ENCODE data around the gene MRPS34.

MRPS34 gene

DNA sequence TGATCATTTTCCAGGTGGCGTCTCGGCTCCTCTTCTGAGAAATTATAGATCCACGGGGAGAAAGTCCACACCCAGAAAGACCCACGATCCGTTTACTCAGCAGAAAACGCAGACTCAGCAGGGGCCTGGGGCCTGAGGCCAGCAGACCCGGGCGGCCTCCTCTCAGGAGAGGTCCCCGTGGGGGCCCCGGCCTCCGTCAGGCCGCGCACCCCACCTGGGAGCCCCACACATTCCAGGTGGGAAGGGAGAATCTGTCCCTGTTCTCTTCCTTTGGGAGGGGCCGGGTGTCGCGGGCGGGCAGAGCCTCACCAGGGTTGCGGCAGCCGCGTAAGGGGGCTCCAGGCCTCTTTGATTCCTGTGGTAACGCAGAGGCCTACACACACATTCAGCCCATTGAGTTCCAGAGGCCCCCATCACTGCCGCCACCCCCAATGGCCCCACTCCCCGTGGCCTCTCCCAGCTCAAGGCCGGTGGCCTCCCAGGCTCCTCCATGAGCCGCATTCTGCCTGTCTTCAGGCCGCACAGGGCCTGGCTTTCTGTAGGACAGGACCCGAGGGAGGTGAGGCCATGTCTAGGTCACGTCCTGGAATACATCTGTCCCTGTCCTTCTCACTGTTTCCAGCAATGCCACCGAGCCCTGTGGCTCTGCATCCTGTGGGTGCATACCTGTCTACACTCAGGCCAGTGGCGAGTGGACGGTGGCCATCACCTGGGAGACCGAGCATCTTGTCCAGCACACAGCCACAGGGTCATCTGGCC lies 22.2 kb upstream of the MRPS34 start:
- no peak for DNase-seq (ENCODE audit: low read depth in 2 of 2, low spot score in 1 of 2)

DNA sequence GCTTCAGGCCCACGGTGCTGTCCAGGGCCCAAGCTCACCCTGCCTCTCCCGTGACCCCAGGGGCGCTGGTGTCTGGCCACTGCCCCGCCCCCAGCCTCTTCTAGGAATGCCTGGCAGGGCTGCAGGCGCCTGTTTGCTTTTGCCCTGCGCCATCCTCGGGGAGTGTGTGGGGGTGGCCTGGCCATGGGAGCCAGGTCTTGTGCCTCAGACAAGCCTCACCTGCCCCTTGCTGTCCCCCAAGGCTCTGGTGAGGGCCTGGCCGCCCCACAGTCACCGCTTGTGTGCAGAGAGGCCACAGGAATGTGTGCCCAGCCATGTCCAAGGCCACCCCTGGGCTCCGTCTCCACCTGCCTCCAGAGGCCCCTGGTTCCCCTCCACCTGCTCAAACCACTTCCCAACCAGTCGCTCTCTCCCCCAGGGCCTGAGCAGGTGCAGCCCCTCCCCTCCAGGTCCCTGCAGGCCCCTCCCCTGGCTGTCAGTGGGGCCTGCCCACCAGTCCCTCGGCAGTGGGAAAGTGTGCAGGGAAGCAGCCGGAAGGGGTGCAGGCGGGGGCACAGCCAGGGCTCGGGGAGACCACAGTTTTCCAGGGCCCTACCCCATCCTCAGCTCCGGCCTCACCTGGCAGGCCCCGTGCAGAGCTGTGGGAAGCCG lies 21.4 kb upstream of the MRPS34 start:
- no peak for DNase-seq (ENCODE audit: low read depth in 2 of 2, low spot score in 1 of 2)

DNA sequence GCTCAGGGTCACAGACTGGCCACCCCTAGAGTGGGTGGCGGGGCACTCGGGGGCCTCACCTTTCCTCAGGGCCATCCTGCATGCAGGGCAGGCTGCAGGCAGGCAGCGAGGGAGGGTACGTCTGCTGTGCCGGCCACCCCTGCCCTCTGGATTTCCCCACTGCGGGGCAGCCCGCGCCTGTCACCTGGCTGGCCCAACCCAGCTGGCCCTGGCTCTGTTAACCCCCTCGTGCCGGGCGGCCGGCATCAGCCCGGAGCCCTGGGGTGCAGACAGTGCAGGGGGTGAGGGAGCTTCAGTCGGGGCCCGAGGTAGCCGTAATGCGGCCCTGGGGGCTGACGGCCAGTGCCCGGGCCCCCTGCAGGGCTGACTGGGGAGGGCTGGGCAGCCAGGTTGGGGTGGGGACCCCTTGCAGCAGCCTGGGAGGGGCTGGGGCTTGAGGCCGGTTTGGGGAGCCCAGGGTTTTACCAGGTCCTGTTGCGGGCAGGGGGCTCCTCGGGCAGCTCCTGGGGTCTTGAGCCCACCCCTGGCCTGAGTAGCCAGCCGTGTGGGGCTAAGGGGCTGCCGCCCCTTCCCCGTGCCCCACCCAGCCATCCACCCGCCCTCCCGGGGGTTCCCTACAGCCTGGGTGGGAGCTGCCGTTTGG lies 20.8 kb upstream of the MRPS34 start, which contains the start of gene IGFALS:
Gene IGFALS (minus strand): TSS at position 128 of the 643 bp plus-strand sequence. CDS start 53 bp downstream, at position 75.
- DNase-seq (ENCODE audit: low read depth in 2 of 2, low spot score in 1 of 2): no peak

DNA sequence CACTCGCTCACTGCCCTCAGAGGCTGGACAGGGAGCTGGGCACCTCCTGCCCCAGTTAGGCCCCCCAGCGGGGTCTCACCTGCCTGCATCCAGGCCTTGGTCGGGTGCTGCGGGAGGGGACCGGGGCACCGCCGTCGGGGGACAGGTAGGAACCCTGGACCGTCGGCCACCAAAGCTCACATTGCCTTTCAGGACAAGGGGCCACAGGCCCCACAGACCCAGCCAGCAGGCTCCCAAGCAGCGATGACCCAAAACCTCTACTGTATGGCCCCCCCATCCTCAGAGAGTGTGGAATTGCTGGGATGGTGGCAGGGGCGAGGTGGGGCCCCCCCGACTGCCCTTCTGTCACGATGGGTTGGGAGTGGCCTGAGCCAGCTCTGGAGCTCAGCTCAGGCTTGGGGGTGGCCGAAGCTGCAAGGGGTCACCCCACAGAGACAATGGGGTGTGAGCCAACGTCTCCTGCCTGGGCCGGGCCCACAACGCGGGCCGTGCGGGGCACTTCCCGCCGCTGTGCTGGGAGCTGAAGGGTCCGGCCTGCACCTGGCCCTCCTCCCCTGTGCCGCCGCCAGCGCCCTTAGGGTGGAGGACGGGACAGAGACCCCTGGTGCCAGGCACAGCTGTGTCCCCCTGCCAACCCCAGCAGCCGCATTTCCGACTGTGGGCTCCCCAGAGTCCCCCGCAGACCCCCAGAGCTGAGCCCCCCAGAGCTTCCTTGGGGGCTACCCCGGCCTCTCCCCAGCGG lies 20.1 kb upstream of the MRPS34 start:
- no peak for DNase-seq (ENCODE audit: low read depth in 2 of 2, low spot score in 1 of 2)

DNA sequence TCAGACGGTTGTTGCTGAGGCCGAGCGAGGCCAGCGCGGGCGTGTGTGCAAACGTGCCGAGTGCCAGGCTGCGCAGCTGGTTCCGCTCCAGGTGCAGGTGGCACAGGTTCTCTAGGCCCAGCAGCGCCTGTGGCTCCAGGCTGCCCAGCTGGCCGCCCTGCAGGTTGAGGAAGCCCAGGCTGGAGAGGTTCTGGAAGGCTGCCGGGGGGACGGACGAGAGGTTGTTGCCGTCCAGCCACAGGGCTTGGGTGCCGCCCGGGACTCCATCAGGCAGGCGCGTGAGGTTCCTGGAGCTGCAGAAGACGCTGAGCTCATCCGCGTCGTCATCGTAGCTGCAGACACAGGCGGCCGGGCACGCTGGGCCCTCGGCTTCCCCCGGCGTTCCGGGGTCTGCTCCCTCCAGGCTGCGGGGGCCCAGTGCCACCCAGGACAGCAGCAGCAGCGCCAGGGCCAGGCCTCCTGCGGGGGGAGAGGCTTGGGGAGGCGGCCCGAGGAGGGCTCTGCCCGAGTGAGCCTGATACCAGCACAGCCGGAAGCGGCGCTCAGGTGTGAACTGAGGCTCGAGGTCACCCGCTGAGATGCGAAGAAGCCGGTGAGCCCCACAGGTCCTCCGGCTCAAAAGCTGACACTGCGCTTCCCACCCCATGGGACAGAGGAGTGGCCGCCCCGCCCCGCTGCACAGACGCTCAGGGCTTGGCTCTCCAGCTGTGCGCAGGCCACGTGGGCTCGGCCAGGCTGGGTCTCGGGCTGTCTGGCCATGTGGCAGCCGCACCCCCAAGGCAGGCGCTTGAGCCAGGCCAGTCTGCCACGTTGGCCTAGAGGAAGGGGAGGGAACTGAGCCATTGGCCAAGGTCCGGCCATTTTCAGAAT lies 19.2 kb upstream of the MRPS34 start:
- DNase-seq (ENCODE audit: low read depth in 2 of 2, low spot score in 1 of 2): no peak

DNA sequence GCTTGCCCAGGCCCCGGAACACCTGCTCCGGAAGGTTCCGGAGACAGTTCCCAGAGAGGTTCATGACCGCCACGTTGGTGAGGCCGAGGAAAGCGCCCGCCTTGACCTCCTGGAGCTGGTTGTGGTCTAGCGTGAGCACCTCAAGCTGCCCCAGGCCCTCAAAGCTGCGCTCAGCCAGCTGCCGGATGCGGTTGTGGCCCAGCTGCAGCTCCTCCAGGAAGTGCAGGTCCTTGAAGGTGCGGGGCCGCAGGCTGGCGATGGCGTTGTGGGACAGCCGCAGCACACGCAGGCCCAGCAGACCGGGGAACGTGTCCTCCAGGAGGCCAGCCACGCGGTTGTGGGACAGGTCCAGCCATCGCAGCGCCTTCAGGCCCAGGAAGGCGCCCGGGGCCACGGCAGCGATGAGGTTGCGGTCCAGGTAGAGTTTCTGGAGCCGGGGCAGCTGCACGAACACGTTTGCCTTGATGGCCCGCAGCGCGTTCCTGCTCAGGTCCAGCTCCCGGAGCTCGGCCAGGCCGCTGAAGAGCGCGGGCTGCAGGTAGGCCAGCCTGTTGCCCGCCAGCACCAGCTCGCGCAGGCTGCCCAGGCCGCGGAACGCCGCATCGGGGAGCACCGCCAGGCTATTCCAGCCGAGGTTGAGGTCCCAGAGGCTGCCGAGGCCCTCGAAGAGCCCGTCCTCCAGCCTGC lies 18.5 kb upstream of the MRPS34 start:
- DNase-seq (ENCODE audit: low read depth in 2 of 2, low spot score in 1 of 2): no peak

DNA sequence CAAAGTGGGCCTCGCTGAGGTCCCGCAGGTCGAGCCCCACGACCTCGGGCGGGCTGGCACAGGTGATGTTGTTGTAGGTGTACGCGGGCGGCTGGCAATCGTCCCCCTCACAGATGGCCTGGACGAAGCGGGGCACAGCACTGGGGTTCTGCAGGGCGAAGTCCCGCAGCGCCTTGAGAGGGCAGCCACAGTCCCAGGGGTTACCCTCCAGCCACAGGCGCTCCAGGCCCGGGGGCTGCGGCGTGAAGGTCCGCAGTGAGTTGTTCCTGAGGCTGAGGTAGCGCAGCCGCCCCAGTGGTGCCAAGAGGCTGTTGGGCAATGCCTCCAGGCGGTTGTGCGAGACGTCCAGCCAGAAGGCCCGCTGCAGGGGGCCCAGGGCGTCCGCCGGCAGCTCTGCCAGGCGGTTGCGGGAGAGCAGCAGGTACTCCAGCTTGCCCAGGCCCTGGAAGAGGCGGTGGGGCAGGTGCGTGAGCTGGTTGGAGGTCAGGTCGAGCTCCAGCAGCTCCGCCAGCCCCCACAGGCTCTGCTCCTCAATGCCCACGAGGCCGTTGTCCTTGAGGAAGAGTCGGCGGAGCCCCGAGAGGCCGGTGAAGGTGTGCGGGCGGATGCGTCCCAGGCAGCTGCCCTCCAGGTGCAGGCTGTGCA lies 17.8 kb upstream of the MRPS34 start:
- no peak for DNase-seq (ENCODE audit: low read depth in 2 of 2, low spot score in 1 of 2)

DNA sequence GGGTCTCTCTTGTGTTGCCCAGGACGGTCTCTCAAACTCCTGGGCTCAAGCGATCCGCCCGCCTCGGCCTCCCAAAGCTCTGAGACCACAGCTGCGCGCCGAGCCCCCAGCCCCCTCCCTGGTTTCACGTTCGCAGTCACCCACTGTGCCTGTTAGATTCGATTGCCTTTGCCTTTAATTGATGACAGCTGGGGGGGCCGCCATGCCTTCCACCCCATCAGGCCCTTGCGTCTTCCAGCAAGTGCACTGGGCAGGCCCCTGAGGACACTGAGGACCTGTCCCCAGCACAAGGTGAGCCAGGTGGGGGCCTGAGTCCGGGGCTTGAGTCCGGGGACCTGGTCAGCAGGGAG lies 17.3 kb upstream of the MRPS34 start:
- no peak for DNase-seq (ENCODE audit: low read depth in 2 of 2, low spot score in 1 of 2)

DNA sequence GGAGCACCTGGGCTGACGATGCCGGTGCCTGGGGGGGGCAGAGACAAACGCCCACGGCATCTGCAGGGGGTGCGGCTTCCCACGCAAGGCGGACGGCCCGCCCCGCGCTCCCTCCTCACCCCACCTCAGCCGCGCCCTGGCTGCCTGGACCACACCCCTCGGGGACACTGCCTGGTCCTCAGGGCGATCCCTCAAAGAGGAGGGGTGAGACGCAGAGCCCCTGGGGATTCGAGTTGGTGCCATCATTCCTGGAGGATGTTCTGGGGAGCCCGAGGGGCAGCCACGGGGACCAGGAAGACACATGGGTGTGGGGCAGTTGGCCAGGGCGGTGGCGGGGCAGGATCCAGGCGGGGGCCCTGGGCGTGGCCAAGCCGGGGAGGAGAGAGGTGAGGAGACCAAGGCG lies 16.7 kb upstream of the MRPS34 start:
- DNase-seq (ENCODE audit: low read depth in 2 of 2, low spot score in 1 of 2): no peak

DNA sequence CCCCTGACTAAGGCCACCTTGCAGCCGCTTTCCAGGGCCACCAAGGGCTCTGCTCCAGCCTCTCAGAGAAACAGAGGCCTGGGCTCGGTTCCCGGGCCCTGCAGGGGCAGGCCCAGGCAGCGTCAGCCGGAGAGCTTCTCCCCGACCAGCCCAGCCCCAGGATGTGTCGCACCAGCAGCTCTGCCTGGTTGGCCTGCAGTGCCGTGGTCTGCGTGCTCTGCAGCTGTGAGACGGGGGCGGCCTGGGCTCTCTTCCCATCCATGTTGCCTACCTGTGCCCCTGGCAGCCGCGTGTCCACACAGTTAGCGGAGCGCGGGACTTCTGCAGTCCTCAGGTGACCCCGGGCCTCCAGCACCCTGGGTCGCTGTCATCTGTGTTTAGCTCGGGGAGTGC lies 15.8 kb upstream of the MRPS34 start:
- no peak for DNase-seq (ENCODE audit: low read depth in 2 of 2, low spot score in 1 of 2)

DNA sequence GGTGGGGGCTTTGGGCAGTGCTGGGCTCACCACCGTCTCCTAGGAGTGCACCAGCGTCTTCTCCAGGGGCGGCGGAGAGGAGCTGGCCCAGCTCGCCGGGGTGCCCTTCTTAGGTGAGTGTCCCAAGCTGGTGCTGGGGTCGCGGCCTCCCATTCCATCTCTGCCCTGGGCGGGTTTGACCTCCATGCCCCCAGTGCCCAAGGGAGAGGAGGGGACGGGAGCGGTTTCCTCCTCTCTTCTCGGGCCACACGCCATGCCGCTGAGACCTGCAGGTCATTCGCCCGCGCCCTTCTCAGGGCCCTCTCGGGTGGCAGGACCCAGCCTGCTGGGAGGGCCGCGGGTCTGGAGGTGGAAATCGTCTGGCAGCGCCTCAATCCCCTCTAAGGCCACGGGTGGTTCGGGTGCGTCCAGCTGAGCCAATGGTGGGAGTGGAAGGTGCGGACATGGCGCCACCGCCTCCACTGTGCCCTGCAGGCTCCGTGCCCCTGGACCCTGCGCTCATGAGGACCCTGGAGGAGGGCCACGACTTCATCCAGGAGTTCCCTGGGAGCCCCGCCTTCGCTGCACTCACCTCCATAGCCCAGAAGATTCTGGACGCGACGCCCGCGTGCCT lies 15.3 kb upstream of the MRPS34 start:
- no peak for DNase-seq (ENCODE audit: low read depth in 2 of 2, low spot score in 1 of 2)

DNA sequence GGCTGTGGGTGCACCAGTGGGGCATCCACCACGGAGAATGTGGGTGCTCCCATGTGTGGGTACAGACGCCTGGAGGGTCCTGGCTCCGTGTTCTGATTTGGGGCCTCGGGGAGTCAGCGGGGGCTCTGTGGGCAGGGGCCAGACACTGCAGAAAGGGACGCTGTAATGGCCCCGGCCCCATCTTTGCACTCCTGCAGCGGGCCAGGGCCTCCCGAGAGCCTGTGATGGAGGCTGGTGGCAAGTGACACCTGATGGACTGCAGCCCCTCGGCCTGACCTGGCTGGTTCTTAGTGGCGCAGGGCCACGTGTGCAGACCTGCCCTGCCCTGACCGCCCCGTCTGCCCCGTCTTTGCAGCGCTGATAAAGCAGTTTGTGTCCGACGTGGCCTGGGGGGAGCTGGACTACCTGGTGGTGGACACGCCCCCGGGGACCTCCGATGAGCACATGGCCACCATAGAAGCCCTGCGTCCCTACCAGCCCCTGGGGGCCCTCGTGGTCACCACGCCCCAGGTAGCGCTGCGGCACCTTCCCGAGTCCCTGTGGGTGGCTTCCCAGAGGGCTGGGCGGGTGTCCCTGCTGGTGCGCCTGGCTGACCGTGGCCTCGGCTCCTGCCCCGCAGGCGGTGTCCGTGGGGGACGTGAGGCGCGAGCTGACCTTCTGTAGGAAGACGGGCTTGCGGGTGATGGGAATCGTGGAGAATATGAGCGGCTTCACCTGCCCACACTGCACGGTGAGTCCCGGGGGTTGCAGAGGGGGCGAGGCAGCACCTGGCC lies 14.6 kb upstream of the MRPS34 start:
- no peak for DNase-seq (ENCODE audit: low read depth in 2 of 2, low spot score in 1 of 2)

DNA sequence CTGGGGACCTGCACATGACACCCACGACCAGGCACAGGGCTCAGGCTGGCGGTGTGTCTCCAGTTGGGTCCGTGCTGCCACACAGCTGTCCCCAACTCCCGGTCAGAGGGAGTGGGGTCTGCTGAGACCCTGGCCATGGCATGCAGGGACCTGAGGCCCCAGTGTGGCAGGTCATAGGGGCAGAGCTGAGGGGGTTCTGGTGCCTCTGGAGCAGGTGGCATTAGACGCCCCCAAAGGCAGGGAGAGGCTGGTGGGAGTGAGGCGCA lies 14.1 kb upstream of the MRPS34 start:
- DNase-seq (ENCODE audit: low read depth in 2 of 2, low spot score in 1 of 2): no peak

DNA sequence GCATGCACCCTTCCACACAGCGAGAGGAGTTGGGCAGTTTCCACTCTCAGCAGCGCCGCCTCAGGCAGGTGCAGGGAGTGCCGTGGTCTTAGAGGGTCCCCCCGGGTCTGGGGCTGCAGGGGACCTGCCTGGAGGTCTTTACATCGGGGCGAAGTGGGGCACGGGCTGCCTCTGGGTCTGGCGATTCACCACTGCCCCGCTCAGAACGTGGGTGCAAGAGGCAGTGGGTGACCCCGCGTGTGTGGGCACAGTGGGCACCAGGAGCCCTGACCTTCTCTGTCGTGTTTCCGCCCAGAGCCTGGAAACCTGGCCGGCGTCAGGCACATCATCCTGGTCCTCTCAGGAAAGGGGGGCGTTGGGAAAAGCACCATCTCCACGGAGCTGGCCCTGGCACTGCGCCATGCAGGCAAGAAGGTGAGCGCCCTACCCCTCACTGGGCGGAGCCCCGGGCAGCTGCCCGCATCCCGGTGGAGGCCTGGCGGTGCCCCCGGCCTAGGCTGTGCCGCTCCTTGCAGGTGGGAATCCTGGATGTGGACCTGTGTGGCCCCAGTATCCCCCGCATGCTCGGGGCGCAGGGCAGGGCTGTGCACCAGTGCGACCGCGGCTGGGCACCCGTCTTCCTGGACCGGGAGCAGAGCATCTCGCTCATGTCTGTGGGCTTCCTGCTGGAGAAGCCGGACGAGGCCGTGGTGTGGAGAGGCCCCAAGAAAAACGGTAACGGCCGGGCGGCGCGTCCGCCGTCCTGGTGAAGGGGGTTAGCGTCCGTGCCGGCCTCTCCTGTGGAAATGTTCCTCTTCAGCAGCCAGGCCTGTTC lies 13.5 kb upstream of the MRPS34 start:
- no peak for DNase-seq (ENCODE audit: low read depth in 2 of 2, low spot score in 1 of 2)

DNA sequence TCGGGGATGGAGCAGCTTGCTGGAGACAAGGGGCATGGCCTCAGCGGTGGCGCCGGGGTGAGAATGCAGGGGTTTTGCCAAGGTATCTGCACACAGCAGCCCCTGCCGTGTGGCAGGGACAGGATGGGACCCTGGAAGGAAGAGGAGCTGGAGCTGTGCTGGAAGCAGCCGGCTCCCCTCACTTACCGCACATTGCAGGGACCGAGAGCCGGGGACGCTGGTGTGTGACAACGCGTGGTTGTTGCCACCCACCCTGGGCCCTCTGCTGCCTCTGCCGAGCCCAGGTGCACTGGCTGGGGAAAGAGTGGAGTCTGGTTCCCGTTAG lies 12.9 kb upstream of the MRPS34 start:
- DNase-seq (ENCODE audit: low read depth in 2 of 2, low spot score in 1 of 2): no peak

DNA sequence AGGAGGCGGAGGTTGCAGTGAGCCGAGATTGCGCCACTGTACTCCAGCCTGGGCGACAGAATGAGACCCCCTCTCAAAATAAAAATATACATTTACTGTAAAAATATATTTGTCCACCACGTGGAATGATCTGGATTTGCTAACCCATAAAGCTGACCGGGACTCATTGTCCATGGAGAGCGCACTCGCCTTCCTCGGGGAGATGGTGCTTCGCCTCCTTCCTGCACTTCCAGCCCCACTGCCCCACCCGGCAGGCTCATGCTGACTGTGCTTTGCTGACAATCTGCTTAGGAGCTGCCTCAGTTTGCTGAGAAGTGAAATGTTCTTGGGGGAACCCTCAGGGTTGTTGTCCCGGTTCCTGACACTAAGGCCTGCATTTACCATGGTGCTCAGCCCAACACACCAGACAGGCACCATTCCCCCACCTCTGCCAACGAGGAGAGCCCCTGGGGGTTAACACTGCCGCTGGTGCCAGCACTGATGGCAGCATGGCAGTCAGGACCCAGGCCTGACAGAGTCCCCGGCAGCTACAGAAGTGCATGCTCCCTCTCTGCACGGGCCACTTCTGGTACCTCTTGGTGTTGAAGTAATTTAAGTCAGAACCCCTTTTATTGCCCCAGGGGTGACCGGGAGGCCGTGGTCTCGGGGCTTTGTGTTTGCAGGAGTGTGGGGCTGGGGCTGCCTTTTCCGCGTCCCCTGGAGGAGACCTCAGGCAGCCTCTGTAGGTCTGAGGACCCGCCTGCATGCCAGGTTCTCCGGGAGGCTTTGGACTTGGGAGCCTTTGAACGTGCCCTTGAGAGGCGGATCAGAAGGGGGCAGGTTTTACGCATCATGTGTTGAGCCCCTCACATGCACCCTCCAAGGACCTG lies 12.3 kb upstream of the MRPS34 start:
- no peak for DNase-seq (ENCODE audit: low read depth in 2 of 2, low spot score in 1 of 2)

Data from stimulated activated CD8-positive, alpha-beta memory T cell treated with anti-CD3 and anti-CD28 coated beads, Interleukin-4, amount 100 ng/mL, for 4 hours (primary cell).